ENCODE results near the gene TMEM198.
A peak's percentile ranks its signal among the peaks of the same experiment; 100 is the strongest.

The TMEM198 gene

GRCh38 chr2:219559156-219559915, 15.5 kb downstream of the TMEM198 start:
- Histone ChIP-seq H3F3A (ENCODE audit: control insufficient read depth, insufficient read depth) (no peaks in the 10 kb centered on the region), H3K4me2 (ENCODE audit: low read length) (no peak overlapping the region), H3K27ac (ENCODE audit: low read depth, low read length) (no peak overlapping the region), H3K27me3 (ENCODE audit: control insufficient read depth, low read length) (no peaks in the 10 kb centered on the region), H3K4me1 (ENCODE audit: control insufficient read depth, low read length) (no peaks in the 10 kb centered on the region), H3K9me3 (ENCODE audit: control insufficient read depth, insufficient read depth, low read length) (no peaks in the 10 kb centered on the region), H3K9me2 (replicated peaks; ENCODE audit: control insufficient read depth, low read length) (no peaks in the 10 kb centered on the region), H3K4me3 (ENCODE audit: low read length) (no peak overlapping the region), H3K36me3 (ENCODE audit: control insufficient read depth, low read length) (no peaks in the 10 kb centered on the region), H4K20me1 (ENCODE audit: control insufficient read depth, insufficient read depth, low read depth, low read length) (no peaks in the 10 kb centered on the region), H3K79me2 (ENCODE audit: control insufficient read depth, low read length) (no peaks in the 10 kb centered on the region)
- TF ChIP-seq EZH2phosphoT487 (IDR thresholded peaks at IDR 0.05; ENCODE audit: borderline replicate concordance, low read length) = no peak
- no peak for TF ChIP-seq CTCF (IDR thresholded peaks at IDR 0.05; ENCODE audit: low read depth, low read length, poor library complexity, severe bottlenecking)

- Histone ChIP-seq H3K4me3 (ENCODE audit: low read length) (no peak overlapping the region), H3K9me3 (ENCODE audit: control insufficient read depth, insufficient read depth, low read length) (no peaks in the 10 kb centered on the region), H3K4me2 (ENCODE audit: low read length) (no peak overlapping the region), H3K4me1 (ENCODE audit: control insufficient read depth, low read length) (no peaks in the 10 kb centered on the region), H4K20me1 (ENCODE audit: control insufficient read depth, insufficient read depth, low read depth, low read length) (no peaks in the 10 kb centered on the region), H3K27ac (ENCODE audit: low read depth, low read length) (no peak overlapping the region), H3K27me3 (ENCODE audit: control insufficient read depth, low read length) (no peaks in the 10 kb centered on the region), H3F3A (ENCODE audit: control insufficient read depth, insufficient read depth) (no peaks in the 10 kb centered on the region), H3K9me2 (replicated peaks; ENCODE audit: control insufficient read depth, low read length) (no peaks in the 10 kb centered on the region), H3K36me3 (ENCODE audit: control insufficient read depth, low read length) (no peaks in the 10 kb centered on the region), H3K79me2 (ENCODE audit: control insufficient read depth, low read length) (no peaks in the 10 kb centered on the region)
- TF ChIP-seq CTCF (IDR thresholded peaks at IDR 0.05; ENCODE audit: low read depth, low read length, poor library complexity, severe bottlenecking) (peak; percentile 74), EZH2phosphoT487 (IDR thresholded peaks at IDR 0.05; ENCODE audit: borderline replicate concordance, low read length) (no peak)
These were observed 16.4 kb downstream of the TMEM198 start for GRCh38 chr2:219560037-219560892.

- no peak overlapping the region for H3K4me2 ChIP-seq (ENCODE audit: low read length)
These were observed 17.0 kb downstream of the TMEM198 start for GRCh38 chr2:219560893-219561178.

More at GRCh38 chr2:219560893-219561178, 17.0 kb downstream of the TMEM198 start:
- no peaks in the 10 kb centered on the region for H3K36me3 ChIP-seq (ENCODE audit: control insufficient read depth, low read length)
- no peaks in the 10 kb centered on the region for H3K27me3 ChIP-seq (ENCODE audit: control insufficient read depth, low read length)
- no peaks in the 10 kb centered on the region for H4K20me1 ChIP-seq (ENCODE audit: control insufficient read depth, insufficient read depth, low read depth, low read length)
- H3K9me3 ChIP-seq (ENCODE audit: control insufficient read depth, insufficient read depth, low read length) = no peaks in the 10 kb centered on the region
- H3K79me2 ChIP-seq (ENCODE audit: control insufficient read depth, low read length) = no peaks in the 10 kb centered on the region
- H3K4me1 ChIP-seq (ENCODE audit: control insufficient read depth, low read length) = no peaks in the 10 kb centered on the region
- H3K4me3 ChIP-seq (ENCODE audit: low read length) = no peak overlapping the region
- TF ChIP-seq CTCF (IDR thresholded peaks at IDR 0.05; ENCODE audit: low read depth, low read length, poor library complexity, severe bottlenecking) = no peak
- H3K9me2 ChIP-seq (replicated peaks; ENCODE audit: control insufficient read depth, low read length) = no peaks in the 10 kb centered on the region
- no peak overlapping the region for H3K27ac ChIP-seq (ENCODE audit: low read depth, low read length)
- no peaks in the 10 kb centered on the region for H3F3A ChIP-seq (ENCODE audit: control insufficient read depth, insufficient read depth)

Measured in DOHH2 (cell line).